AG04449 (cell line): Measurements from ENCODE around the gene SGIP1.
A peak's percentile ranks its signal among the peaks of the same experiment; 100 is the strongest.
"Not testable (repeated sequence)": the region's sequence is repeated elsewhere in the genome, so short reads cannot be mapped to it uniquely, and the experiment has no call there.

Source experiments
- CTCF ChIA-PET: fragments of 350-600 bp; formaldehyde crosslinking; extraction: SDS; loops from one replicate; lab custom pipeline; 2021; ENCODE audit warnings: antibody characterized with exemption; lab: Yijun Ruan, JAX
- POLR2A ChIA-PET: fragments of 400-600, 350-600 bp; formaldehyde crosslinking; extraction: SDS; loops from one replicate; lab custom pipeline; 2020; ENCODE audit warnings: antibody characterized with exemption, inconsistent platforms; lab: Yijun Ruan, JAX
- DNase-seq: peaks from one replicate; pipeline ENCODE4 v3.0.0-alpha.2; 2010; ENCODE audit warnings: low read depth, low spot score
- H3K4me3 ChIP-seq: 2 replicates; pipeline ENCODE4 v1.5.1; 2011; ENCODE audit warnings: low read depth, mild to moderate bottlenecking, control low read depth, low read length
- TF ChIP-seq, protein P1 (sequence below): IDR thresholded peaks from one replicate; pipeline ENCODE4 v1.5.1; 2011; ENCODE audit warnings: mild to moderate bottlenecking, moderate library complexity, low read length, control low read depth, inconsistent platforms; ENCODE audit not compliant: insufficient read depth; ENCODE audit errors: missing control alignments

SGIP1 gene

DNA sequence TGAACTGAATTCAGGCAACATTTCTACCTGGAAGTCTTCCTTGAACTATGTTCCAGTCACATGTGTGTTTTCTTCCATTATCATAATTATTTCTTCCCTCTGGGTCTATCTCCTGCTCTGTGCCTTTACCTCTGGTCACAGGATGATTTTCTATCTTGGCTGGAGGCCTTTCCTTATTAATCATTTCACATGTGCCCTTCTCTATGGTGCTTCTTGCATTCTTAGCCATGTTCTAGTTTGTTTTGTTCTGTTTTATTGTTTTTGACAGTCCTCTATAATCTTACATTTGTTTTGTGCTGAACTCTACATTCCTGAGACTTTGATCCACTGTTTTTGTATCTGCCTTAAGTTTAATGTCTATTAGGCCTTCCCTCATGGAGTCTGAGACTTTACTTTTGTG lies 51.0 kb downstream of the SGIP1 start:
- CTCF ChIA-PET, result interaction anchor here (1.2 to 1.7 kb wide), 2 partner anchors 10 to 13 kb away, joined by 3 read pairs; no protein-coding TSS in a partner anchor
- TF ChIP-seq, protein P1, sequence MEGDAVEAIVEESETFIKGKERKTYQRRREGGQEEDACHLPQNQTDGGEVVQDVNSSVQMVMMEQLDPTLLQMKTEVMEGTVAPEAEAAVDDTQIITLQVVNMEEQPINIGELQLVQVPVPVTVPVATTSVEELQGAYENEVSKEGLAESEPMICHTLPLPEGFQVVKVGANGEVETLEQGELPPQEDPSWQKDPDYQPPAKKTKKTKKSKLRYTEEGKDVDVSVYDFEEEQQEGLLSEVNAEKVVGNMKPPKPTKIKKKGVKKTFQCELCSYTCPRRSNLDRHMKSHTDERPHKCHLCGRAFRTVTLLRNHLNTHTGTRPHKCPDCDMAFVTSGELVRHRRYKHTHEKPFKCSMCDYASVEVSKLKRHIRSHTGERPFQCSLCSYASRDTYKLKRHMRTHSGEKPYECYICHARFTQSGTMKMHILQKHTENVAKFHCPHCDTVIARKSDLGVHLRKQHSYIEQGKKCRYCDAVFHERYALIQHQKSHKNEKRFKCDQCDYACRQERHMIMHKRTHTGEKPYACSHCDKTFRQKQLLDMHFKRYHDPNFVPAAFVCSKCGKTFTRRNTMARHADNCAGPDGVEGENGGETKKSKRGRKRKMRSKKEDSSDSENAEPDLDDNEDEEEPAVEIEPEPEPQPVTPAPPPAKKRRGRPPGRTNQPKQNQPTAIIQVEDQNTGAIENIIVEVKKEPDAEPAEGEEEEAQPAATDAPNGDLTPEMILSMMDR, result no peak
- H3K4me3 ChIP-seq, result no peak overlapping the region
- DNase-seq, result no peak
- POLR2A ChIA-PET, result no interaction called here

GRCh38 chr1:66589326-66589725 lies 55.4 kb downstream of the SGIP1 start:
- TF ChIP-seq, protein P1, result no peak
- H3K4me3 ChIP-seq, result no peak overlapping the region
- POLR2A ChIA-PET, result no interaction called here
- DNase-seq, result no peak
- CTCF ChIA-PET, result no interaction called here

- DNase-seq, POLR2A ChIA-PET, H3K4me3 ChIP-seq, CTCF ChIA-PET: not testable (repeated sequence)
Measured at GRCh38 chr1:66592106-66592507, 58.2 kb downstream of the SGIP1 start.

DNA sequence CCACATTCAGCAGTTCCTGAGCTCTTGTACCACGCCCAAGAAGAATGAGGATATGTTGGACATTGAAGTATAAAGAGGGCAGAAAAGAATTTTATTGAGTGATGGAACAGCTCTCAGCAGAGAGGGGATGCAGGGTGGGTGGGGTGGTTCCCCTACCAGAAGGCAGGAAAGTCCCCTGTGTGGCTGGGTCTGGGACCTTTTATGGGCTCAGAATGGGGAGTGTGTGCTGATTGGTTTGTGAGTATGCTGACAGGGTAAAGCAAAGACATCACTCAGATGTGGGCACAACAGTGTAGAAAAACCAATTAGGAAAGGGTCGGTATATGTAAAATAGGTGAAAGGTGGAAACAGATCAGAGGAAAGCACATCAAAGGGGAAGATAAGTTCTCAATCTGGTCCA lies 62.2 kb downstream of the SGIP1 start:
- ChIA-PET CTCF (interaction anchor here (1.4 kb wide), 1 partner anchor 130 kb away, joined by 3 read pairs; no protein-coding TSS in a partner anchor), POLR2A (interaction anchor here (0.6 kb wide), 1 partner anchor 43 kb away, joined by 5 read pairs; no protein-coding TSS in a partner anchor)
- no peak for DNase-seq
- TF ChIP-seq, protein P1, result no peak
- no peak overlapping the region for H3K4me3 ChIP-seq

GRCh38 chr1:66597500-66597899 lies 63.5 kb downstream of the SGIP1 start:
- ChIA-PET POLR2A (no interaction called here), CTCF (no interaction called here)
- no peak overlapping the region for H3K4me3 ChIP-seq
- TF ChIP-seq, protein P1, result no peak
- no peak for DNase-seq

GRCh38 chr1:66598670-66599069 lies 64.7 kb downstream of the SGIP1 start:
- ChIA-PET CTCF (no interaction called here), POLR2A (no interaction called here)
- DNase-seq, result peak; percentile 59
- H3K4me3 ChIP-seq, result no peak overlapping the region
- TF ChIP-seq, protein P1, result no peak

DNA sequence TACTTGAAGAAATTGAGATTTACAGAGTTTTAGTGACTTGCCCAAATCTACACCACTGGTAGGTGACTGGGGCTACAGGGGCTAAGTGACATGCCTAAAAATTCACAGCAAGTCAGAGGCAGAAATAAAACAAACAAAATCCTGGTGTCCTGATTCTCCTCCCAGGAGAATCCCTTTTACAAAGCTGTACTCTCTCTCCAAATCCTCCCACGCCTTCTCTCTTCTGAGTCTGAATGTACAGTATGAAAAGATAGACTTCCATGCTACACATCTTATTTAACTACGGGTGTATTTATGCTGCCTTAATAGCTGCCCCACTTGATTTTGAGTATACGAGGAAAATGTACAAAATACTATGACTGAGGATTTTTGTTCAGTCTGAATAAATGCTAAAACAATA lies 65.4 kb downstream of the SGIP1 start:
- TF ChIP-seq, protein P1, result no peak
- DNase-seq, result no peak
- POLR2A ChIA-PET, result no interaction called here
- no peak overlapping the region for H3K4me3 ChIP-seq
- CTCF ChIA-PET, result interaction anchor here (1.2 kb wide), 1 partner anchor 9 kb away, joined by 3 read pairs; no protein-coding TSS in a partner anchor
